Measurements from ENCODE around the gene PLXNC1. TPM values are rescaled to one million over a fixed set of nuclear protein-coding genes. Genes with fewer than 3 reads are reported as not detected.

Gene PLXNC1
- total RNA-seq, 1 experiment from 2014 or later, result 1.3 TPM

DNA sequence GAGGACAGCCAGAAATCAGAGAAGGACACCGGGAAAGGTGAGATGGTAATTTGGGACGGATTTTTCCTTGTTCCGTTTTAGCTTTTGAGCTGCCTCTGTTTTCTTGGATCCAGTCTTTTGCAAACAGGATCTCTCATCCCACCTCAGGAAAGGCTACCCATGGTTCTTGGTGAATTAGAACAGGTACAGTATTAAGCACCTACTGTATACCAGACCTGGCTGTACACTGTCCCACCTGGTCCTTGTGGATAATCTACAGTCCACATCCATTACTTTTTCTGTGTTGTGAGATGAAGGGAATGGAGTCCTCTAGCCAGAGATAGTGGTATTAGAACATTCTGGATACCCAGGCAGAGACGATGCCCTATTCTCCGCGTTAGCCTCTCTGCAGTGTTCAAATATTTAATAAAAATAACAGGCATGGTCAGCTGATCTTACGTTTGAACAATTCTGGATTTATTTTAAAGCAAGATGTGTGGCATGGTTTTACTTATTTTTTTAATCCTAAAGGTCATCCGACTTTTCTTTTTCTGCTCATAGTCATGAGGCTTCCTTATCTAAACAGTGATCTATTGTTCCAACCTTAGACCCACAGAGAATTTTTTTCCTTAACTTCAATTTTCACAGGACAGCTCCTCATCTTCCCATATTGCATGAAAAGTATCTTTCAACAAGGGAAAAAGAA, 18.8 kb downstream of the PLXNC1 start:
- Mint-ChIP-seq H3K4me1 (ENCODE audit: low read depth, unreplicated experiment) (no peaks in the 10 kb centered on the region), H3K9me3 (ENCODE audit: low read depth, unreplicated experiment) (no peaks in the 10 kb centered on the region), H3K27ac (ENCODE audit: unreplicated experiment) (no peak overlapping the region), H3K27me3 (ENCODE audit: unreplicated experiment) (peaks cover 70% of the 10 kb centered on the region), H3K4me3 (ENCODE audit: low read depth, unreplicated experiment) (no peak overlapping the region), H3K36me3 (ENCODE audit: insufficient read depth, unreplicated experiment) (no peaks in the 10 kb centered on the region)
- intact Hi-C loops (cut with micrococcal nuclease; ENCODE audit: unreplicated experiment), result no loop called here
- CTCF ChIA-PET, result interaction anchor here (0.8 kb wide), 1 partner anchor 60 kb away, joined by 3 read pairs; no protein-coding TSS in a partner anchor
- DNase-seq, result no peak
- TF ChIP-seq, protein P1, sequence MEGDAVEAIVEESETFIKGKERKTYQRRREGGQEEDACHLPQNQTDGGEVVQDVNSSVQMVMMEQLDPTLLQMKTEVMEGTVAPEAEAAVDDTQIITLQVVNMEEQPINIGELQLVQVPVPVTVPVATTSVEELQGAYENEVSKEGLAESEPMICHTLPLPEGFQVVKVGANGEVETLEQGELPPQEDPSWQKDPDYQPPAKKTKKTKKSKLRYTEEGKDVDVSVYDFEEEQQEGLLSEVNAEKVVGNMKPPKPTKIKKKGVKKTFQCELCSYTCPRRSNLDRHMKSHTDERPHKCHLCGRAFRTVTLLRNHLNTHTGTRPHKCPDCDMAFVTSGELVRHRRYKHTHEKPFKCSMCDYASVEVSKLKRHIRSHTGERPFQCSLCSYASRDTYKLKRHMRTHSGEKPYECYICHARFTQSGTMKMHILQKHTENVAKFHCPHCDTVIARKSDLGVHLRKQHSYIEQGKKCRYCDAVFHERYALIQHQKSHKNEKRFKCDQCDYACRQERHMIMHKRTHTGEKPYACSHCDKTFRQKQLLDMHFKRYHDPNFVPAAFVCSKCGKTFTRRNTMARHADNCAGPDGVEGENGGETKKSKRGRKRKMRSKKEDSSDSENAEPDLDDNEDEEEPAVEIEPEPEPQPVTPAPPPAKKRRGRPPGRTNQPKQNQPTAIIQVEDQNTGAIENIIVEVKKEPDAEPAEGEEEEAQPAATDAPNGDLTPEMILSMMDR (IDR thresholded peaks at IDR 0.05; ENCODE audit: unreplicated experiment), result no peak
- no TSS peak for BruUV-seq (replicated peaks)

DNA sequence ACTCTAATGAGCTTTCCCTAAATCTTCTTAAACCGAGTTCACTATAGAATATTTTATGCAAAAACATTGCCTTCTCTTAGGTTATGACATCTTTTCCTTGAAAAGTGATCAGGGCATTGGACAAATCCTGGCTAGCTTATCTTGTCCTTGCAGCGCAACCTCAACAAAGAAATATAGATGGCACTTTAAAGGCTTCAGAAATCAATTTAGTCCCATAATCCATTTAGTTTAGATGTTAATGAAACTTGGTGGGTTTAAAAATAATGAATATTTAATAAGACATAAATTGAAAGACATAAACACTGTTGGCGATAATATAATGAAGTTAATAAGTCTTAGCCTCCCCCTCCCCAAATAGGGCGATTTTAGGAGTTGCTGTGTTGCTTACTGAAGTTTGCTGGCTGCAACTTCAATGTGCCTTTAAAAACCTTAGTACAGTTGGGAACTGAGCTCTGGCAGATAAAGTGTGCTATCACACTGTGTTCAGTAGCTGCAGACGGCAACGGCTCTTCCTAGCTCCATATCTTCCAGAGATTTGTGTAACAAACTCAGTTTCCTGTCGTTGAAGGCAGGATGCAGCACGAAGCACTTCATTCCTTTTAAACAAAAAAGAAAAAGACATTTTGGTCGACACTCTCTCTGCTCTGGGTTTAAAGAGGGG, 19.5 kb downstream of the PLXNC1 start:
- no peak overlapping the region for H3K27ac Mint-ChIP-seq (ENCODE audit: unreplicated experiment)
- no TSS peak for BruUV-seq (replicated peaks)
- no peak overlapping the region for H3K4me3 Mint-ChIP-seq (ENCODE audit: low read depth, unreplicated experiment)
- H3K36me3 Mint-ChIP-seq (ENCODE audit: insufficient read depth, unreplicated experiment), result no peaks in the 10 kb centered on the region
- H3K4me1 Mint-ChIP-seq (ENCODE audit: low read depth, unreplicated experiment), result no peaks in the 10 kb centered on the region
- no peak for DNase-seq
- TF ChIP-seq, protein P1 (IDR thresholded peaks at IDR 0.05; ENCODE audit: unreplicated experiment), result no peak
- peaks cover 63% of the 10 kb centered on the region for H3K27me3 Mint-ChIP-seq (ENCODE audit: unreplicated experiment)
- no peaks in the 10 kb centered on the region for H3K9me3 Mint-ChIP-seq (ENCODE audit: low read depth, unreplicated experiment)
- intact Hi-C loops (cut with micrococcal nuclease; ENCODE audit: unreplicated experiment), result no loop called here
- CTCF ChIA-PET, result no interaction called here

DNA sequence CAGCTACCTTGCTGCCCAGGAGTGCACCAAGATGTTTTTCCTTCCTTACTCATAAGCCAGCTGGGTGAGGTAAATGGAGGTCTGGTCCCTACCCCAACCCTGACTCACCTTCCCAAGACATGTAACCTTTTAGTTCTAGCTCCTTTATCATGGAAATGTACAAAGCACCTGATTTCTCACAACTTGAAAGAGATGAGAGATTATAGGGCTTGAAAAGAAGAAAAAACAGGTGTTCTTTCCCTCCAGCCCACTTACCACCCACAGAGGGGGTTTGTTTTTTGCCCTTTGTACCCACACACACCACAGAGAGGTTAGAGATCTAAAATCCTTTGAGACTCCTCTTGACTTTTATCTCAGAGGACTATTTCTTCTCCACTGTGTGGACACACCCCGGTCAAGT, 21.1 kb downstream of the PLXNC1 start:
- Mint-ChIP-seq H3K4me1 (ENCODE audit: low read depth, unreplicated experiment) (no peaks in the 10 kb centered on the region), H3K27me3 (ENCODE audit: unreplicated experiment) (peaks cover 60% of the 10 kb centered on the region), H3K9me3 (ENCODE audit: low read depth, unreplicated experiment) (no peaks in the 10 kb centered on the region), H3K4me3 (ENCODE audit: low read depth, unreplicated experiment) (no peak overlapping the region), H3K36me3 (ENCODE audit: insufficient read depth, unreplicated experiment) (no peaks in the 10 kb centered on the region), H3K27ac (ENCODE audit: unreplicated experiment) (no peak overlapping the region)
- TF ChIP-seq, protein P1 (IDR thresholded peaks at IDR 0.05; ENCODE audit: unreplicated experiment), result no peak
- intact Hi-C loops (cut with micrococcal nuclease; ENCODE audit: unreplicated experiment), result no loop called here
- DNase-seq, result no peak
- BruUV-seq (replicated peaks), result no TSS peak
- CTCF ChIA-PET, result interaction anchor here (0.6 kb wide), 1 partner anchor 320 kb away, joined by 3 read pairs; no protein-coding TSS in a partner anchor

DNA sequence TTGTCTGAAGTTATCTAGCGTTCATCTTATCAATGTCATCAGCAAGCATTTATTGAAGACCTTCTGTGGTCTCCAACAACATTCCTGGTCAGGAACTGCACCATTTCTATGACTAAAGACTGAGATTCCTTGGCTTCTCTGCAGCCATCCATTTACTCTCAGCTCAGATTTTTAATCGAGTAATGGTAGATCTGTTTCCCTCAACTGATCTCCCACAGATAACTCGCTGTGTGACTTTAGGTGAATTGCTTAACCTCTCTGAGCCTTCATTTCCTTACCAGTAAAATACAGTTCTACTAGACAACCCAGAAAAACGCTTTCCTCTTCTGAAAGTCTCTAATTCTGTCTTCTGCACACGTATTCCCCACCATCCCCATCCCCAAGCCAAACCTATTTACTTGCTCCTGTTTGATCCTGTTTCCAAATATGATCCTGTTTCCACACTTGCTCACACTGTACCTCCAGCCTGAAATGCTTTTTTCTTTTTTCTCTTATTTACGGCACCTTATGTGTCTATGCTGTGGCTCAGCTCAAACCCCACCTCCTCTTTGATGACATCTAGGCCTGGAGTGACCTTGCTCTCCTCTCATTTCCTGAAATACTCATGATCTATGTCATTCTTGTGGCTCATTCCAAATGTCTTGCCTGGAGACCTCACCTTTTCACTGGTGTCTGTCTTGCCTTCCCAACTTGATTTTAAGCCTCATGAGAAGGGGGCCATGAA, 21.8 kb downstream of the PLXNC1 start:
- Mint-ChIP-seq H3K9me3 (ENCODE audit: low read depth, unreplicated experiment) (no peaks in the 10 kb centered on the region), H3K36me3 (ENCODE audit: insufficient read depth, unreplicated experiment) (no peaks in the 10 kb centered on the region), H3K27me3 (ENCODE audit: unreplicated experiment) (peaks cover 60% of the 10 kb centered on the region), H3K4me1 (ENCODE audit: low read depth, unreplicated experiment) (no peaks in the 10 kb centered on the region), H3K27ac (ENCODE audit: unreplicated experiment) (no peak overlapping the region), H3K4me3 (ENCODE audit: low read depth, unreplicated experiment) (no peak overlapping the region)
- intact Hi-C loops (cut with micrococcal nuclease; ENCODE audit: unreplicated experiment), result no loop called here
- TF ChIP-seq, protein P1 (IDR thresholded peaks at IDR 0.05; ENCODE audit: unreplicated experiment), result no peak
- no peak for DNase-seq
- no TSS peak for BruUV-seq (replicated peaks)
- CTCF ChIA-PET, result interaction anchor here (0.6 kb wide), 1 partner anchor 27 kb away, joined by 3 read pairs; no protein-coding TSS in a partner anchor

All from Calu3 (cell line).